ENCODE measurements around the gene CDH22.

Gene CDH22

GRCh38 chr20:46324960-46325703 is 16.8 kb upstream of the CDH22 start:
- POLR2A ChIA-PET (ENCODE audit: low non-redundant PET), result no interaction called here
- TF ChIP-seq, protein P1, sequence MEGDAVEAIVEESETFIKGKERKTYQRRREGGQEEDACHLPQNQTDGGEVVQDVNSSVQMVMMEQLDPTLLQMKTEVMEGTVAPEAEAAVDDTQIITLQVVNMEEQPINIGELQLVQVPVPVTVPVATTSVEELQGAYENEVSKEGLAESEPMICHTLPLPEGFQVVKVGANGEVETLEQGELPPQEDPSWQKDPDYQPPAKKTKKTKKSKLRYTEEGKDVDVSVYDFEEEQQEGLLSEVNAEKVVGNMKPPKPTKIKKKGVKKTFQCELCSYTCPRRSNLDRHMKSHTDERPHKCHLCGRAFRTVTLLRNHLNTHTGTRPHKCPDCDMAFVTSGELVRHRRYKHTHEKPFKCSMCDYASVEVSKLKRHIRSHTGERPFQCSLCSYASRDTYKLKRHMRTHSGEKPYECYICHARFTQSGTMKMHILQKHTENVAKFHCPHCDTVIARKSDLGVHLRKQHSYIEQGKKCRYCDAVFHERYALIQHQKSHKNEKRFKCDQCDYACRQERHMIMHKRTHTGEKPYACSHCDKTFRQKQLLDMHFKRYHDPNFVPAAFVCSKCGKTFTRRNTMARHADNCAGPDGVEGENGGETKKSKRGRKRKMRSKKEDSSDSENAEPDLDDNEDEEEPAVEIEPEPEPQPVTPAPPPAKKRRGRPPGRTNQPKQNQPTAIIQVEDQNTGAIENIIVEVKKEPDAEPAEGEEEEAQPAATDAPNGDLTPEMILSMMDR (conservative IDR thresholded peaks at IDR 0.05; ENCODE audit: low read depth), result no peak; the same call in 1 of the 2 replicates
- CTCF ChIA-PET, result interaction anchor here (0.5 to 3.1 kb wide), 10 partner anchors 9 to 208 kb away, joined by 3 to 13 read pairs (median 4); no protein-coding TSS in a partner anchor
- DNase-seq (ENCODE audit: low spot score), result peak; percentile 48
- H3K27ac ChIP-seq, result no peak overlapping the region

- POLR2A ChIA-PET (ENCODE audit: low non-redundant PET), result no interaction called here
- CTCF ChIA-PET, result interaction anchor here (0.5 to 3.1 kb wide), 10 partner anchors 8 to 207 kb away, joined by 3 to 13 read pairs (median 4); no protein-coding TSS in a partner anchor
- H3K27ac ChIP-seq, result no peak overlapping the region
- TF ChIP-seq, protein P1 (conservative IDR thresholded peaks at IDR 0.05; ENCODE audit: low read depth), result no peak
- DNase-seq (ENCODE audit: low spot score), result no peak
Observed at GRCh38 chr20:46324379-46324778, 16.1 kb upstream of the CDH22 start.

DNA sequence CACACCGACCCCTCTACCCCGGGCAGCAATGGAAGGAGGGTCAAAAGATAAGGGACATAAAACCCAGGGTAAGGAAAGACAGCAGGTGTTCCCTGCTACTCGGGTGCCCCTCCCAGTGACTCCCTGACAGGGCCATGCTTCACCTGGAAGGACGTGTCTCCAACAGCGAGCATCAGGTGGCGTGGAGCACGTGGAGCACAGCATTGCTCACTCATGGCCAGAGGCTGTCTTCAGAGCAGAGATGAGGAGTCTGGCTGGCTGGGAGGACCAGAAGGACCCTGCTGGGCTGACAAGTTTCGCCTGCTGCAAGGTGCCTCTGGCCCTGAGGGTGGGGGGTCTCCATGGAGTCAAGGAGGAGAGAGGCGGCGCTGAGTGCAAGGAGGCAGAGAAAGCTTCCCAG is 15.3 kb upstream of the CDH22 start:
- no peak for DNase-seq (ENCODE audit: low spot score)
- CTCF ChIA-PET, result interaction anchor here (1.3 to 1.4 kb wide), 2 partner anchors 17 to 25 kb away, joined by 3 to 4 read pairs; no protein-coding TSS in a partner anchor
- POLR2A ChIA-PET (ENCODE audit: low non-redundant PET), result no interaction called here
- no peak overlapping the region for H3K27ac ChIP-seq
- TF ChIP-seq, protein P1 (conservative IDR thresholded peaks at IDR 0.05; ENCODE audit: low read depth), result no peak

- TF ChIP-seq, protein P1 (conservative IDR thresholded peaks at IDR 0.05; ENCODE audit: low read depth), result no peak
- ChIA-PET CTCF (interaction anchor here (1.4 kb wide), 1 partner anchor 16 kb away, joined by 4 read pairs; no protein-coding TSS in a partner anchor), POLR2A (ENCODE audit: low non-redundant PET) (no interaction called here)
Observed at GRCh38 chr20:46322641-46323040, 14.3 kb upstream of the CDH22 start.

DNA sequence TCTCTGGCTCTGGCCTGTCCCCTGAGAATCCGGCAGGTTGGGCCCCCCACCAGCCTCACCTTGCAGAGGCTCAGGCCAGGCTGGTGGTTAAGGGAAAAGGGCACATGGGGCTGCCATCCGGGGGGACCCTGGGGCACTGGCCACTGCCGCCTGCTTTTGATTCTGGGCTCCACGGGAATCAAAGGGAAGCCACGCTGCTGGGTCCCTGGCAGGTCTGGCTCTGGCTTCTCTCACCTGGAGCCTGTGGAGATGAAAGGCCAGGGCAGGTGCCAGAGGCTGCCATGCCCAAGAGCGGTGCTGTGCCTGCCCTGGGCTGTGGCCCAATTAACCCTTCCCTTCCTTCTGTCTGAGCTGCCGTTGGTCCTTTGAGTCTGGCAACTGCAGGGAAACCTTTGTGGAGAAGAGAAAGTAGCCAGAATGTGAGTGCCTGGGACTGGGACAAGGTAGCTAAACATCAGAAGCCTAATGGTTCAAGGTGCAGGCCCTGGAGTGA is 9.4 kb upstream of the CDH22 start:
- ChIA-PET POLR2A (ENCODE audit: low non-redundant PET) (no interaction called here), CTCF (interaction anchor here (1.5 kb wide), 1 partner anchor 31 kb away, joined by 6 read pairs; no protein-coding TSS in a partner anchor)
- no peak for DNase-seq (ENCODE audit: low spot score)
- no peak overlapping the region for H3K27ac ChIP-seq
- TF ChIP-seq, protein P1 (conservative IDR thresholded peaks at IDR 0.05; ENCODE audit: low read depth), result no peak

More at GRCh38 chr20:46322641-46323040, 14.3 kb upstream of the CDH22 start:
- DNase-seq (ENCODE audit: low spot score), result no peak
- no peak overlapping the region for H3K27ac ChIP-seq

DNA sequence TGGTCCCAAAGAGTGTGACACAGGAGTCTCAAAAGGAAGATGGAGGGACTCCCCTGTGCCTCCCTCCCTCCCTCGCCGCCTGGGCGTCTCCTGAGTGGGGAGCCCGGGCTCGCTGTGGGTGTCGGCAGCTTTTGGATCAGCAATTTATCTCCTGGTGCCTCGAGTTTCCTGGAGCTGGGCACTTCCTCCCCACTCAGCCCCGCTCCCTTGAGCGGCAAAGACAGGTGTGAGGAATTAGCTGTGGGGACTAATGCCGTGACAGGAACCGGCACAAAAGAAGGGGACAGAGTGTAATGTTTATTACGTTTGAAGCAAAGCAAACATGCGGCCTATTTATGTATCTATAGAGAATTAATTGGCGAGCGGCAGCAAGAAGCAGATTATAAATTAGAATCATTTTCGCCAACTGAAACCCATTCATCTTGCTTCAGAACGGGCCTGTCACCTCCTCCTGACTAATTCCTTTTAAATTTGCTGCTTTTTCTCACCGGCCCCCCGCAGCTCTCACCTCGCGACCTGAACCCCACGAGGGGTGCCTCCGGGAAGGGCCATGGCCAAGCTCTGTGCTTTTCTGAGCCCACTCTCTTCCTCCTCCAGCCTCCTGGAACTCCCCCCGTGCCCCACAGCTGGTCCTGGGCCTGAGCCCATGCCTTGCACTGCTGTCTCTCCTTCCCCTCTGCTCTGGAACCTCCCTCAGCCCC is 8.8 kb upstream of the CDH22 start:
- CTCF ChIA-PET, result interaction anchor here (0.9 to 1.5 kb wide), 3 partner anchors 10 to 32 kb away, joined by 4 to 6 read pairs (median 6); no protein-coding TSS in a partner anchor
- POLR2A ChIA-PET (ENCODE audit: low non-redundant PET), result no interaction called here
- H3K27ac ChIP-seq, result no peak overlapping the region
- no peak for DNase-seq (ENCODE audit: low spot score)
- TF ChIP-seq, protein P1 (conservative IDR thresholded peaks at IDR 0.05; ENCODE audit: low read depth), result no peak
